T-helper 17 cell (primary cell): ENCODE data around the gene GTF3C2. TPM values are rescaled to one million over a fixed set of nuclear protein-coding genes. Genes with fewer than 3 reads are reported as not detected.

Experiments used
- ATAC-seq: fragments of 150-1000 bp; cut with Tn5 transposase; 2 replicates; pipeline ENCODE4 v1.10.0; 2021; ENCODE audit warnings: mild to moderate bottlenecking, moderate library complexity
- DNase-seq, 3 donors: peaks; one replicate each; pipeline versions ENCODE4 v3.0.0 to v3.0.0-alpha.2; 2020 to 2021
- H3K9me3 ChIP-seq: one replicate; pipeline ENCODE4 v1.7.0; 2013; ENCODE audit warnings: low read length, mild to moderate bottlenecking; ENCODE audit not compliant: control insufficient read depth, poor library complexity, severe bottlenecking
- H3K27ac Mint-ChIP-seq: one replicate; pipeline ENCODE4 v1.8.0; 2022; ENCODE audit warnings: mild to moderate bottlenecking, moderate library complexity, mixed read lengths
- H3K27me3 Mint-ChIP-seq: one replicate; pipeline ENCODE4 v1.8.0; 2022; ENCODE audit warnings: mixed read lengths
- H3K36me3 Mint-ChIP-seq: one replicate; pipeline ENCODE4 v1.8.0; 2022; ENCODE audit warnings: low read depth, mixed read lengths
- H3K4me1 Mint-ChIP-seq: one replicate; pipeline ENCODE4 v1.8.0; 2022; ENCODE audit warnings: mild to moderate bottlenecking, mixed read lengths
- H3K4me3 Mint-ChIP-seq: one replicate; pipeline ENCODE4 v1.8.0; 2022; ENCODE audit warnings: mild to moderate bottlenecking, moderate library complexity, mixed read lengths
- total RNA-seq, 4 donors: library from RNA in 2 of 4; stranded (reverse) in 2 of 4; gene quantifications; one replicate each; pipeline ENCODE4 v1.2.3 and lab custom pipeline; 2022 to 2026

The GTF3C2 gene
- total RNA-seq, 2 donors from 2014 or later: 52.2 to 70.2 TPM

GRCh38 chr2:27291865-27292264 lies 64.7 kb downstream of the GTF3C2 start:
- Mint-ChIP-seq H3K4me1 (peaks cover 3% of the 10 kb centered on the region), H3K36me3 (peaks cover 7% of the 10 kb centered on the region)
- no peaks in the 10 kb centered on the region for H3K9me3 ChIP-seq

DNA sequence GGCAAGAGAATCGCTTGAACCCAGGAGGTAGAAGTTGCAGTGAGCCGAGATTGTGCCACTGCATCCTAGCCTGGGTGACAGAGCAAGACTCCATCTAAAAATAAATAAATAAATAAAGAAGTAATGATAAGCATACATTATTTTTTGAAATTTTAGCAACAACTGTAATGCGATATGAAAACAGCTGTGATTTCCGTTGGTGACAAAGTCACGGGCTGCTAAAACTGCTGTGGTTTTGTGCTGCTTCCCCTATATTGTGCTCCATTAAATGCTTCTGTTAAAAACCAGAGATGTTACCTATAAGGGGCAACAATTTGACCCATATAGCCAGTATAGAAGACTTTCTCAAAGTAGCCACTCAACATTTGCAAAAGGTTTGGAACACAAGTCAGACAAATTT lies 66.0 kb downstream of the GTF3C2 start:
- ATAC-seq (no peak), DNase-seq (no peak)
- no peaks in the 10 kb centered on the region for H3K9me3 ChIP-seq
- Mint-ChIP-seq H3K27me3 (peaks cover 66% of the 10 kb centered on the region), H3K4me1 (peaks cover 3% of the 10 kb centered on the region), H3K27ac (no peak overlapping the region), H3K4me3 (no peak overlapping the region), H3K36me3 (peaks cover 7% of the 10 kb centered on the region)

More at GRCh38 chr2:27291865-27292264, 64.7 kb downstream of the GTF3C2 start:
- H3K4me3 Mint-ChIP-seq: no peak overlapping the region
- ATAC-seq: no peak
- no peak for DNase-seq
- peaks cover 67% of the 10 kb centered on the region for H3K27me3 Mint-ChIP-seq
- H3K27ac Mint-ChIP-seq: no peak overlapping the region

DNA sequence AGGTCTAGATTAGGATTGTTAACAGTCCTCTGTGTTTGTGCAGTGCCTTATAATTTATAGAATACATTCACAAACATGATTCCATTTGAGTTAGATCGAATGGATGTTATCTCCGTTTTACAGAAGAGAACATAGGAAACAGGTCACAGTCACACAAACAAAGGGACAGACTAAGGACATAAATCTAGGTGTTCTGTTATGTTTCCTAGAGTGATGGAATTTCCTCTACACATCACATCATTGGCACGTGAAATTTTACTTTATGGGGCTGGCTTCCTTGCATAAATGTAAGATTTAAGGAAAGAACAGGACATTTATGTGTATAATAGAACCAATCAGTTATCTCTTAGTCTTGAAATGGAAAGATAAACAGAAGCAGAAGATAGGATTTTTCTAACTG lies 68.0 kb downstream of the GTF3C2 start:
- no peaks in the 10 kb centered on the region for H3K9me3 ChIP-seq
- peaks cover 7% of the 10 kb centered on the region for H3K36me3 Mint-ChIP-seq
- peaks cover 3% of the 10 kb centered on the region for H3K4me1 Mint-ChIP-seq
- H3K4me3 Mint-ChIP-seq: no peak overlapping the region
- H3K27me3 Mint-ChIP-seq: peaks cover 64% of the 10 kb centered on the region
- no peak overlapping the region for H3K27ac Mint-ChIP-seq
- DNase-seq (no peak), ATAC-seq (no peak)

GRCh38 chr2:27285481-27285880 lies 71.1 kb downstream of the GTF3C2 start:
- DNase-seq: no peak
- peaks cover 5% of the 10 kb centered on the region for H3K36me3 Mint-ChIP-seq
- H3K27me3 Mint-ChIP-seq: peaks cover 71% of the 10 kb centered on the region
- H3K9me3 ChIP-seq: no peaks in the 10 kb centered on the region
- no peak overlapping the region for H3K27ac Mint-ChIP-seq
- no peak for ATAC-seq
- H3K4me3 Mint-ChIP-seq: no peak overlapping the region
- H3K4me1 Mint-ChIP-seq: no peaks in the 10 kb centered on the region

DNA sequence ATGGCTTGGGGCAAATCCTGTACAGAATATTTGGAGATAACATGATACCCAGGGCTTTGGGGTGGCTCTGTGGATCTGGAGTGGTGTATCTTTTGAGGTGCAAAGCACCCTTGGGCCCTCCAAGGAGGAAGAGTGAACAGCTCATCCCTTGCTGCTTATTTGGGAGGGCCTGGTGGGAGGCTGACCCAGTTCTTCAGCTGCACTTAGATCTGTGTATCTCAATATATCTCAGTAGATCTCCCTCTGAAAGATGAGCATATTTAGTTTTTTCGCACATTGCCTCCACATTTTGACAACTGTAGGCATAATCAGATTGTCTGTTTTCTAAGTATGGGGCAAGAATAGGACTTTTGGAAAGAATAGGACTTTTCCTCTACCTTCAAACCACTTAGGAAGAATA lies 71.6 kb downstream of the GTF3C2 start:
- Mint-ChIP-seq H3K4me1 (peaks cover under 1% of the 10 kb centered on the region), H3K4me3 (no peak overlapping the region)
- no peaks in the 10 kb centered on the region for H3K9me3 ChIP-seq

DNA sequence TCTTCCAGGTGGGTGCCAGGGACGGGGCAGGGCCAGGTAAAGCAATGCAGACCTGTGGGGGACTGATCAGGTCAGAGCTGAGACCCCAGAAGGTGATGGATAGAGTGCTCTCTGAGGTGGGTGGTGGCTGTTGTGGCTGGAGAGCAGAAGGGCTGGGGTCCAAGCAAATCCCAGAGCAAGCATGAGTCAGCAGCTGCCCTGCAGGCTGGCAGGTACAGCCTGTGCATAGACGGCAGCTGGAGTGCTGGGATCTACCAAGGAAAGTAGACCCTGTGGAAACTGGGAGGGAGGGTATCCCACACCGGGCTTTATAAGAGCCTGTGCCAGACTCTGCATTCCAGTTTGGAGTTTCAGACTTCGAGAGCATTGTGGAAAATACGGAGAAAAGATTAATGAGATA lies 73.7 kb downstream of the GTF3C2 start:
- peaks cover 63% of the 10 kb centered on the region for H3K27me3 Mint-ChIP-seq
- DNase-seq (no peak), ATAC-seq (no peak)
- no peaks in the 10 kb centered on the region for H3K9me3 ChIP-seq
- no peak overlapping the region for H3K4me3 Mint-ChIP-seq
- peaks cover 7% of the 10 kb centered on the region for H3K4me1 Mint-ChIP-seq
- H3K27ac Mint-ChIP-seq: peak overlapping the region; percentile 21
- peaks cover 2% of the 10 kb centered on the region for H3K36me3 Mint-ChIP-seq

More for the DNA sequence above, 71.6 kb downstream of the GTF3C2 start:
- ATAC-seq (no peak), DNase-seq (no peak)
- H3K27ac Mint-ChIP-seq: no peak overlapping the region
- peaks cover 5% of the 10 kb centered on the region for H3K36me3 Mint-ChIP-seq
- H3K27me3 Mint-ChIP-seq: peaks cover 71% of the 10 kb centered on the region

DNA sequence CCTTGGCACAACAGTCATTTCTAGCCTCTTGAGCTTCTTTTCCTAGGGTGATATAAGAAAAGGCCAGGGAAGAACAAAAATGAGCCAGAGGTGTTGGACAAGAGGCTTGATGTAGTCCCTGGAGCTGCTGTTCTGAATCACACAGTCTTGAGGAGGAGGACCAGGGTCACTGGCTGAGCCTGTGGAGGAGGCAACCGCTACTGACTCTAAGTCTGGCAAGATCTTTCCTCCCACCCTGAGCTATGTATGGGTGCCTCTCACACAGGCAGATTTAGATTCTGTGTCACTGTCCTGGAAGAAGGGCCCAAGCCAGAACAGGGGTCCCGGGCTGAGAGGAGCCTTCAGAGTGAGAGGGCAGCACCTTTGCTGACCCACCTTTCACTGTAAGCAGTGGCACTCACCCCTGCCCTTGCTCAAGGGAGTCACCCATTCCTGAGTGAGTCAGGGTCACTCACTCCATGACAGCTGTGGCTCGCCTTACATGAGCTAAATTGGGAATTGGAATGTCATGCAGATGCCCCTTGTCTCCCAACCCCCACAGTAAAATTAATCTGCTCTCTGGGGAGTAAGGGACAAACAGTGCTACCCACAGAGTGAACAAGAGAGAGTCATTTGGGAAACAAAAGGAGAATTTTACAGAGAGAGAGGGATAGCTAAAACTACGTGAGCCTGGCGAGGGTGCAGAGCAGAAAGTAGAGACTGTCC lies 74.6 kb downstream of the GTF3C2 start, which contains the start of gene TRIM54:
Gene TRIM54 (plus strand): TSS at position 575 of the 705 bp plus-strand sequence. CDS start 303 bp downstream, outside the sequence.
- H3K36me3 Mint-ChIP-seq: peaks cover 2% of the 10 kb centered on the region
- no peaks in the 10 kb centered on the region for H3K9me3 ChIP-seq
- no peak within 1 kb of the TSS for H3K4me3 Mint-ChIP-seq
- peaks cover 65% of the 10 kb centered on the region for H3K27me3 Mint-ChIP-seq
- peak within 1 kb of the TSS; percentile 21 for H3K27ac Mint-ChIP-seq
- DNase-seq (no peak), ATAC-seq (no peak)
- peaks cover 7% of the 10 kb centered on the region for H3K4me1 Mint-ChIP-seq

DNA sequence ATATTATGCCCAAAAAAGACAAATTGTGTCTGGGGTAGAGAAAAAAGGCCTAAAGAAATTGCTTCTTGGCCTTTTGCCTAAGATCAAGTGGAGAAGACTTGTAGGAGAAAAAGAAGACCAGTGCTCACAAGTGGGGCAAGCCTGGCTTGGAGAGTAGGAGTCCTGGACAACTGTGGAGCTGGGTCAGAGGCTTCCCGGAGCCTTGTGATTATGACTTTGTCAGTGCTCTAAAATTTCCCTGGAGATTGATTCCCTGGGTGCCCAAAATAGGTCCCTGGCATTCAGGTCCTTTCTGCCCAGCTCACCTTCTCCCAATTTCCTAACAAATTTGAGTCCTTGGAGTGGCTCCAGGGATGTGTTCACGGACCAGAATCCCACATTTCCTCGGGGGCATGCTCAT lies 75.1 kb downstream of the GTF3C2 start:
- Mint-ChIP-seq H3K4me1 (peaks cover 7% of the 10 kb centered on the region), H3K27ac (peak overlapping the region; percentile 16), H3K36me3 (peaks cover 2% of the 10 kb centered on the region), H3K27me3 (peaks cover 62% of the 10 kb centered on the region), H3K4me3 (no peak overlapping the region)
- DNase-seq (no peak), ATAC-seq (no peak)
- H3K9me3 ChIP-seq: no peaks in the 10 kb centered on the region

GRCh38 chr2:27280826-27281225 lies 75.7 kb downstream of the GTF3C2 start:
- peaks cover 2% of the 10 kb centered on the region for H3K36me3 Mint-ChIP-seq
- H3K9me3 ChIP-seq: no peaks in the 10 kb centered on the region
- H3K27ac Mint-ChIP-seq: peak overlapping the region; percentile 16
- peaks cover 7% of the 10 kb centered on the region for H3K4me1 Mint-ChIP-seq
- H3K4me3 Mint-ChIP-seq: no peak overlapping the region
- DNase-seq (no peak), ATAC-seq (no peak)
- H3K27me3 Mint-ChIP-seq: peaks cover 65% of the 10 kb centered on the region

DNA sequence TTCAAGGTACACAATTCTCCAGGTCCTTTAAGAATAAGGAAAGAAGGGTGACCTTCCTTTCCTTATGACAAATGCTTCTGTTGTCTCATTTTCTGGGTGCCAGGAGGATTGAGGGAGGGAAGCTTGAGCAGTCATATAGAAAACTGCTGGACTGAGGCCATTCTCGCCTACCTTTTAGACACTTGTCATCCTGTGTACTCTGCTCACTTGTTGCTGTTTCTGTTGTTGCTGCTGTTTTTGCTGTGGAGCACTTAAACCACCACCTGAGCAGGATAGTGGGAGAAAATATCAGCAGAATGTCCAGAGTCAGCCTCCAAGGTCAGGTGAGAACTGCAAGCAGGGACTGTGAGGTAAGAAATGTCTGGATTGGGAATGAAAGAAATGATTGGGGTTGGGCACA lies 78.6 kb downstream of the GTF3C2 start:
- Mint-ChIP-seq H3K4me1 (peaks cover 7% of the 10 kb centered on the region), H3K27ac (no peak overlapping the region), H3K4me3 (no peak overlapping the region), H3K27me3 (peaks cover 55% of the 10 kb centered on the region), H3K36me3 (peaks cover 4% of the 10 kb centered on the region)
- DNase-seq (no peak), ATAC-seq (no peak)
- H3K9me3 ChIP-seq: no peaks in the 10 kb centered on the region

Other genes starting within 250 kb of the GTF3C2 start
- gene CGREF1, start 237.6 kb downstream of the GTF3C2 start, total RNA-seq: not detected
- gene ABHD1, start 232.9 kb downstream of the GTF3C2 start, total RNA-seq: under 1 TPM; 0.65 to 0.94 TPM
- 10 to 100 TPM; 25.6 to 27.1 TPM for gene PREB, start 222.1 kb downstream of the GTF3C2 start, total RNA-seq
- gene PRR30, start 217.4 kb downstream of the GTF3C2 start, total RNA-seq: not detected
- not detected for gene TCF23, start 207.8 kb downstream of the GTF3C2 start, total RNA-seq
- gene ATRAID, start 144.7 kb downstream of the GTF3C2 start, total RNA-seq: 10 to 100 TPM; 59.7 to 76.8 TPM
- gene SLC5A6, start 144.5 kb downstream of the GTF3C2 start, total RNA-seq: 100 to 1,000 TPM; 147 to 190 TPM
- 10 to 100 TPM; 27.2 to 30.0 TPM for gene CAD, start 139.4 kb downstream of the GTF3C2 start, total RNA-seq
- under 1 TPM in 1 of 2 donors, not detected in 1; 0.13 TPM for gene SLC30A3, start 93.7 kb downstream of the GTF3C2 start, total RNA-seq
- not detected for gene DNAJC5G, start 81.3 kb downstream of the GTF3C2 start, total RNA-seq
- not detected for gene TRIM54, start 74.3 kb downstream of the GTF3C2 start, total RNA-seq
- gene UCN, start 48.3 kb downstream of the GTF3C2 start, total RNA-seq: 1 to 10 TPM; 1.5 to 1.6 TPM
- 10 to 100 TPM; 46.5 to 48.6 TPM for gene MPV17, start 33.7 kb downstream of the GTF3C2 start, total RNA-seq
- 10 to 100 TPM; 29.8 to 33.2 TPM for gene EIF2B4, start 13.6 kb upstream of the GTF3C2 start, total RNA-seq
- gene SNX17, start 13.9 kb upstream of the GTF3C2 start, total RNA-seq: 10 to 100 TPM; 75.7 to 80.3 TPM
- gene ZNF513, start 24.0 kb upstream of the GTF3C2 start, total RNA-seq: 10 to 100 TPM; 22.4 to 24.6 TPM
- 10 to 100 TPM; 43.6 to 50.2 TPM for gene PPM1G, start 52.8 kb upstream of the GTF3C2 start, total RNA-seq
- gene NRBP1, start 71.9 kb upstream of the GTF3C2 start, total RNA-seq: 100 to 1,000 TPM; 138 to 150 TPM
- gene KRTCAP3, start 85.6 kb upstream of the GTF3C2 start, total RNA-seq: 10 to 100 TPM in 1 of 2 donors, 1 to 10 TPM in 1; 9.1 to 13.6 TPM
- 10 to 100 TPM in 1 of 2 donors, 1 to 10 TPM in 1; 7.2 to 14.1 TPM for gene IFT172, start 133.0 kb upstream of the GTF3C2 start, total RNA-seq
- not detected for gene FNDC4, start 138.4 kb upstream of the GTF3C2 start, total RNA-seq
- gene GCKR, start 140.1 kb upstream of the GTF3C2 start, total RNA-seq: not detected
- 10 to 100 TPM; 26.4 to 28.7 TPM for gene ZNF512, start 226.3 kb upstream of the GTF3C2 start, total RNA-seq